ENCODE data around the gene PKP3. TPM values are rescaled to one million over a fixed set of nuclear protein-coding genes. Genes with fewer than 3 reads are reported as not detected.

The PKP3 gene
- total and polyA plus RNA-seq, 8 donors: 26.3 to 356 (median 80.8) TPM

DNA sequence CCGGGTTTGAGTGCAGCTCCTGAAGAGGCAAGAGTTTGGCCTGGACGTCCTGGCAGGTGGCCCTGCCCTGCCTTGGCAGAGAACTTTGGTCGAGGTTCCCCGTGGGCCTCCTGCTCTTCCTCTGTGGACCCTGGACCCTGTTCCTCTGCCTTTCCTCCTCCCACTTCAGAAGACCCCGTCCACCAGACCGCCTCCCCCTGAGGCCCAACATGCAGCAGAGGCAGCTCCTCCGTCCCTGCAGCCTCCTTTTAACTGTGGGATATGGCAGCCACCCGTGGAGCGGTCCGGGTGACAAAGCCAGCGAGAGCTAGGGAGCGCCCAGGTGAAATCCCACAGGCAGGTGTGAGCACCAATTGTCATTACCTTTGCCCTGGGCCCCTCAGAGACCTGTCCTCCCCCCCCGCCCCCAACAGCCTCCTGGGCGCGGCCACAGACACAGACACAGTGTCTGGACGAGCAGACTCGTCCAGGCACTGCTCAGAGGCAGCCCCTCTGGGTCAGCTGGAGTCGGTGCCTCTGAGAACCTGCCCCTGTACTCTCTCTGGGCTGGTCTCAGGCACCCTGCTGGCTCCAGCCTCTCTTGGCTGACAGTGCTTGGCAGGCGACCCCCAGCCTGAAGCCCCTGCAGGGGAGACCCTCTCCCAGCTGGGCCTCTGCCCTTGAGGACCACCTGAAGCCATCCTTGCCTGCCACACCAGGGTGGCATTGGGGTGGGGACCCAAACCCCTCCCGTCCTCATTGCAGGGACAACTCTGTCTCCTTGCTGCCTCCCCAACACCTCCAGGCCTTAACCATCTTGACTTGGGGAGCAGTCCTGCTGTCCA, 52.0 kb downstream of the PKP3 start:
- H3K27me3 ChIP-seq: peaks cover 0 to 33% (median 7%) of the 10 kb centered on the region in 3 donors
- DNase-seq: peak in 1 of 2 donors; percentile 54
- H3K36me3 ChIP-seq: no peaks in the 10 kb centered on the region
- WGBS, 5 donors: 62 to 69% (median 65%) methylated on average over 13 to 20 of the region's 20 CpGs
- H3K27ac ChIP-seq: no peak overlapping the region
- H3K4me1 ChIP-seq: peaks cover 21 to 50% (median 48%) of the 10 kb centered on the region in 4 donors
- H3K4me3 ChIP-seq: no peak overlapping the region
- TF ChIP-seq POLR2AphosphoS5 (IDR thresholded peaks at IDR 0.05) (no peak), EP300 (IDR thresholded peaks at IDR 0.05) (no peak), POLR2A (IDR thresholded peaks at IDR 0.05) (no peak), CTCF (IDR thresholded peaks at IDR 0.05) (no peak)
- H3K9me3 ChIP-seq: no peaks in the 10 kb centered on the region
- intact Hi-C loops (cut with DNase I; ENCODE audit: low total_unique reads): no loop called here

GRCh38 chr11:446891-447290, 52.9 kb downstream of the PKP3 start:
- Histone ChIP-seq H3K27ac (no peak overlapping the region), H3K4me3 (no peak overlapping the region), H3K27me3 (peaks cover 0 to 24% (median under 1%) of the 10 kb centered on the region in 3 donors), H3K9me3 (no peaks in the 10 kb centered on the region), H3K36me3 (no peaks in the 10 kb centered on the region), H3K4me1 (peaks cover 25 to 50% (median 48%) of the 10 kb centered on the region in 4 donors)
- 68 to 76% (median 71%) methylated on average over 6 to 7 of the region's 7 CpGs for WGBS, 5 donors
- TF ChIP-seq CTCF (IDR thresholded peaks at IDR 0.05) (no peak), POLR2A (IDR thresholded peaks at IDR 0.05) (no peak), POLR2AphosphoS5 (IDR thresholded peaks at IDR 0.05) (no peak), EP300 (IDR thresholded peaks at IDR 0.05) (no peak)
- DNase-seq: peak in 1 of 2 donors; percentile 49
- intact Hi-C loops (cut with DNase I; ENCODE audit: low total_unique reads): no loop called here

- WGBS, 5 donors: 1 to 2% (median 2%) methylated on average over 38 to 55 of the region's 55 CpGs
- H3K27me3 ChIP-seq: peaks cover 0 to 12% (median 0%) of the 10 kb centered on the region in 3 donors
- TF ChIP-seq CTCF (IDR thresholded peaks at IDR 0.05) (peak in 5 of 7 experiments; percentile 70 to 96 (median 84)), EP300 (IDR thresholded peaks at IDR 0.05) (no peak), POLR2AphosphoS5 (IDR thresholded peaks at IDR 0.05) (peak; percentile 72 to 88 (median 83)), POLR2A (IDR thresholded peaks at IDR 0.05) (no peak)
- H3K27ac ChIP-seq: peak overlapping the region; percentile 95 to 99 (median 97)
- peak; percentile 97 to 98 for DNase-seq
- peaks cover 0 to 12% (median 11%) of the 10 kb centered on the region in 4 donors for H3K36me3 ChIP-seq
- H3K4me1 ChIP-seq: peaks cover 25 to 51% (median 45%) of the 10 kb centered on the region in 4 donors
- no peaks in the 10 kb centered on the region for H3K9me3 ChIP-seq
- intact Hi-C loops (cut with DNase I; ENCODE audit: low total_unique reads): no loop called here
- H3K4me3 ChIP-seq: peak overlapping the region; percentile 52 to 77 (median 58)
Observed at GRCh38 chr11:447923-448731, 54.1 kb downstream of the PKP3 start.

Data from stomach (tissue), 9 donors.